ENCODE data around the gene ETV4. TPM values are rescaled to one million over a fixed set of nuclear protein-coding genes. Genes with fewer than 3 reads are reported as not detected.
A peak's percentile ranks its signal among the peaks of the same experiment; 100 is the strongest.

ETV4 gene
- total RNA-seq, 1 donor from 2014 or later: not detected

GRCh38 chr17:43528319-43528987, 17.7 kb downstream of the ETV4 start:
- peaks cover 7% of the 10 kb centered on the region for H3K27me3 Mint-ChIP-seq (ENCODE audit: unreplicated experiment)
- H3K4me3 Mint-ChIP-seq (ENCODE audit: unreplicated experiment): peak overlapping the region; percentile 46
- H3K27ac Mint-ChIP-seq (ENCODE audit: unreplicated experiment): no peak overlapping the region
- TF ChIP-seq CTCF (IDR thresholded peaks at IDR 0.05; ENCODE audit: partially characterized antibody, unreplicated experiment): no peak
- DNase-seq: no peak
- no peaks in the 10 kb centered on the region for H3K9me3 Mint-ChIP-seq (ENCODE audit: unreplicated experiment)
- peaks cover 7% of the 10 kb centered on the region for H3K4me1 Mint-ChIP-seq (ENCODE audit: low read depth, unreplicated experiment)
- no peaks in the 10 kb centered on the region for H3K36me3 Mint-ChIP-seq (ENCODE audit: unreplicated experiment)

GRCh38 chr17:43526886-43527648, 19.1 kb downstream of the ETV4 start:
- no peaks in the 10 kb centered on the region for H3K36me3 Mint-ChIP-seq (ENCODE audit: unreplicated experiment)
- no peak overlapping the region for H3K4me3 Mint-ChIP-seq (ENCODE audit: unreplicated experiment)
- H3K27ac Mint-ChIP-seq (ENCODE audit: unreplicated experiment): no peak overlapping the region
- peaks cover 7% of the 10 kb centered on the region for H3K4me1 Mint-ChIP-seq (ENCODE audit: low read depth, unreplicated experiment)
- no peaks in the 10 kb centered on the region for H3K9me3 Mint-ChIP-seq (ENCODE audit: unreplicated experiment)
- no peak for DNase-seq
- TF ChIP-seq CTCF (IDR thresholded peaks at IDR 0.05; ENCODE audit: partially characterized antibody, unreplicated experiment): no peak
- H3K27me3 Mint-ChIP-seq (ENCODE audit: unreplicated experiment): peaks cover 2% of the 10 kb centered on the region

- peaks cover 6% of the 10 kb centered on the region for H3K4me1 Mint-ChIP-seq (ENCODE audit: low read depth, unreplicated experiment)
- DNase-seq: no peak
- no peaks in the 10 kb centered on the region for H3K27me3 Mint-ChIP-seq (ENCODE audit: unreplicated experiment)
- H3K27ac Mint-ChIP-seq (ENCODE audit: unreplicated experiment): no peak overlapping the region
- no peak overlapping the region for H3K4me3 Mint-ChIP-seq (ENCODE audit: unreplicated experiment)
- TF ChIP-seq CTCF (IDR thresholded peaks at IDR 0.05; ENCODE audit: partially characterized antibody, unreplicated experiment): no peak
- H3K9me3 Mint-ChIP-seq (ENCODE audit: unreplicated experiment): no peaks in the 10 kb centered on the region
- H3K36me3 Mint-ChIP-seq (ENCODE audit: unreplicated experiment): no peaks in the 10 kb centered on the region
These were observed 21.1 kb downstream of the ETV4 start for GRCh38 chr17:43524945-43525575.

- no peaks in the 10 kb centered on the region for H3K4me1 Mint-ChIP-seq (ENCODE audit: low read depth, unreplicated experiment)
- no peaks in the 10 kb centered on the region for H3K36me3 Mint-ChIP-seq (ENCODE audit: unreplicated experiment)
- no peaks in the 10 kb centered on the region for H3K9me3 Mint-ChIP-seq (ENCODE audit: unreplicated experiment)
- H3K27ac Mint-ChIP-seq (ENCODE audit: unreplicated experiment): no peak overlapping the region
- H3K27me3 Mint-ChIP-seq (ENCODE audit: unreplicated experiment): no peaks in the 10 kb centered on the region
- no peak for TF ChIP-seq CTCF (IDR thresholded peaks at IDR 0.05; ENCODE audit: partially characterized antibody, unreplicated experiment)
- DNase-seq: no peak
- H3K4me3 Mint-ChIP-seq (ENCODE audit: unreplicated experiment): no peak overlapping the region
These were observed 24.8 kb downstream of the ETV4 start for GRCh38 chr17:43521389-43521788.

All from glutamatergic neuron (in vitro differentiated cells).